Ecto neural progenitor cell (in vitro differentiated cells): ENCODE data around the gene EVC.

Experiments used
- DNase-seq: peaks from one replicate; pipeline ENCODE4 v3.0.0-alpha.2; 2018; ENCODE audit warnings: low spot score

EVC gene

GRCh38 chr4:5710961-5711478, at the start of gene EVC:
Gene EVC, plus strand, starts transcription at chr4:5711201. Its CDS starts 180 bp downstream, at chr4:5711381.
- DNase-seq: peak; percentile 85

- no peak for DNase-seq
Observed at GRCh38 chr4:5661237-5661636, 49.8 kb upstream of the EVC start.

GRCh38 chr4:5662555-5662954, 48.4 kb upstream of the EVC start:
- no peak for DNase-seq

GRCh38 chr4:5664778-5665177, 46.2 kb upstream of the EVC start:
- DNase-seq: no peak

GRCh38 chr4:5666741-5667140, 44.3 kb upstream of the EVC start:
- DNase-seq: no peak

GRCh38 chr4:5676763-5677162, 34.2 kb upstream of the EVC start:
- DNase-seq: no peak

GRCh38 chr4:5678977-5679376, 32.0 kb upstream of the EVC start:
- no peak for DNase-seq

GRCh38 chr4:5683566-5683965, 27.4 kb upstream of the EVC start:
- no peak for DNase-seq

GRCh38 chr4:5685296-5685695, 25.7 kb upstream of the EVC start:
- no peak for DNase-seq

- DNase-seq: no peak
Observed at GRCh38 chr4:5686338-5686737, 24.7 kb upstream of the EVC start.

GRCh38 chr4:5689065-5689464, 21.9 kb upstream of the EVC start:
- no peak for DNase-seq

- DNase-seq: no peak
Observed at GRCh38 chr4:5691491-5692132, 19.4 kb upstream of the EVC start.

- no peak for DNase-seq
Observed at GRCh38 chr4:5693871-5694270, 17.1 kb upstream of the EVC start.

- peak; percentile 37 for DNase-seq
Observed at GRCh38 chr4:5696341-5696740, 14.7 kb upstream of the EVC start.

- no peak for DNase-seq
Observed at GRCh38 chr4:5700459-5700858, 10.5 kb upstream of the EVC start.

- no peak for DNase-seq
Observed at GRCh38 chr4:5701971-5702370, 9.0 kb upstream of the EVC start.

GRCh38 chr4:5703831-5704230, 7.2 kb upstream of the EVC start:
- DNase-seq: no peak

GRCh38 chr4:5704276-5704675, 6.7 kb upstream of the EVC start:
- DNase-seq: no peak

GRCh38 chr4:5705647-5706320, 5.2 kb upstream of the EVC start:
- DNase-seq: no peak

GRCh38 chr4:5706486-5707290, 4.3 kb upstream of the EVC start:
- DNase-seq: no peak

- DNase-seq: no peak
Observed at GRCh38 chr4:5707366-5707765, 3.6 kb upstream of the EVC start.

- no peak for DNase-seq
Observed at GRCh38 chr4:5707778-5708448, 3.1 kb upstream of the EVC start.
